ENCODE results near the gene FBXL13.

DNA sequence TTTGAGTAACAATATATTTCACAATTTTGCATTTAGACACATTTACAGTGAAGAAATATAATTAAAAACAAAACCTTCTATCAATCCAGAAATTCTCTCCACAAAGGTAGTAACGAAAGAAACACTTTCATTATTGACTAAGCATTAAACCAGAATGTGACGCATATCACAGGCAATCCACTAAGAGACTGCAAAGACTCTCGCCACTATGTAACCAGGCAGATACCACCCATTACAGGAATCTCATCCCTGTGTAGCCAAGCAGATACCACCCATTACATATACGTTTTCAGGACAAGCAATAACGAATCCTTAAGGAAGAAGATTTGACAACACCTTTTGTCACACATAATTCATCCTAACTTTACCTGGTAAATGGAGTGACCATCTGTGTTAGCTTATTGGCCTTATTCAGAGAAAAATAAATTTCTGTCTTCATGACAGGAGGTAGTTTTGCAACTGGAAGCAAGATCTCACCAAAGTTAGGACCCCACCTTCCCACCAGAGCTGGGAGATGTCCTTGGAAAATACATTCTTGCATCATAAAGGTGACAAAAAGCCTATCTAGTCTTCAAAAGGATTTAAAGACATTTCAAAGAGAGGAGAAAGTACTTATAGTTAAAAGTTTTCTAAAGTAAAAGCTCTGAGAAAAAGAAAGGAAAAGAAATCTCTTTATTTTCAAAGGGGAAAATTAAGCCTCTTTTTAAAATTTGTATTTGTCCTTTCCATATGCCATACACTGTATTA lies 131.0 kb downstream of the FBXL13 start:
- TF ChIP-seq, protein P1, sequence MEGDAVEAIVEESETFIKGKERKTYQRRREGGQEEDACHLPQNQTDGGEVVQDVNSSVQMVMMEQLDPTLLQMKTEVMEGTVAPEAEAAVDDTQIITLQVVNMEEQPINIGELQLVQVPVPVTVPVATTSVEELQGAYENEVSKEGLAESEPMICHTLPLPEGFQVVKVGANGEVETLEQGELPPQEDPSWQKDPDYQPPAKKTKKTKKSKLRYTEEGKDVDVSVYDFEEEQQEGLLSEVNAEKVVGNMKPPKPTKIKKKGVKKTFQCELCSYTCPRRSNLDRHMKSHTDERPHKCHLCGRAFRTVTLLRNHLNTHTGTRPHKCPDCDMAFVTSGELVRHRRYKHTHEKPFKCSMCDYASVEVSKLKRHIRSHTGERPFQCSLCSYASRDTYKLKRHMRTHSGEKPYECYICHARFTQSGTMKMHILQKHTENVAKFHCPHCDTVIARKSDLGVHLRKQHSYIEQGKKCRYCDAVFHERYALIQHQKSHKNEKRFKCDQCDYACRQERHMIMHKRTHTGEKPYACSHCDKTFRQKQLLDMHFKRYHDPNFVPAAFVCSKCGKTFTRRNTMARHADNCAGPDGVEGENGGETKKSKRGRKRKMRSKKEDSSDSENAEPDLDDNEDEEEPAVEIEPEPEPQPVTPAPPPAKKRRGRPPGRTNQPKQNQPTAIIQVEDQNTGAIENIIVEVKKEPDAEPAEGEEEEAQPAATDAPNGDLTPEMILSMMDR (IDR thresholded peaks at IDR 0.05): no peak
- no peak for TF ChIP-seq POLR2A (IDR thresholded peaks at IDR 0.05)
